Measurements from ENCODE around the gene USP24.

DNA sequence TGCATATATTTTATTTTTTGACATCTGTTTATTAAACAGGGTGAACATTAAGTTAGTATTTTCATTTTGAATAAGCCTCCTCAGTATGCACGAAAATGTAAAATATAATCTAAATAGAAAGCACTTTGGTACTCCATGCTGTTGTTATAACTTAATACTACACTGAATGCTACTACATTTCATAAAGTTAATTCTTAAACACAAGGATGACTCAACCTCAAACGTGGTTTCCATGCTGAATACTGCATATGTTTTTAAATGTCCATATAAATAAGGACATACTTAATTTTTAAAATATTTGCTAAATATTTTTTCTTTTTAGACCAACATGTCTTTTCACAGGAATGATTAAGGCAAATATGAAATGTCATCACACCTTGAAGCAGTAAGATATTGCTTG is 83.9 kb downstream of the USP24 start:
- no peak for TF ChIP-seq POLR2A (IDR thresholded peaks at IDR 0.05; ENCODE audit: low read depth, low read length)
- no peak for TF ChIP-seq ZSCAN29 (IDR thresholded peaks at IDR 0.05)
- TF ChIP-seq ETV6 (conservative IDR thresholded peaks at IDR 0.05 in 1 of 2, IDR thresholded peaks at IDR 0.05 in 1 of 2; ENCODE audit: borderline replicate concordance in 1 of 2, low read depth in 1 of 2): no peak
- TF ChIP-seq SMARCA5 (IDR thresholded peaks at IDR 0.05): no peak
- TF ChIP-seq, protein P1, sequence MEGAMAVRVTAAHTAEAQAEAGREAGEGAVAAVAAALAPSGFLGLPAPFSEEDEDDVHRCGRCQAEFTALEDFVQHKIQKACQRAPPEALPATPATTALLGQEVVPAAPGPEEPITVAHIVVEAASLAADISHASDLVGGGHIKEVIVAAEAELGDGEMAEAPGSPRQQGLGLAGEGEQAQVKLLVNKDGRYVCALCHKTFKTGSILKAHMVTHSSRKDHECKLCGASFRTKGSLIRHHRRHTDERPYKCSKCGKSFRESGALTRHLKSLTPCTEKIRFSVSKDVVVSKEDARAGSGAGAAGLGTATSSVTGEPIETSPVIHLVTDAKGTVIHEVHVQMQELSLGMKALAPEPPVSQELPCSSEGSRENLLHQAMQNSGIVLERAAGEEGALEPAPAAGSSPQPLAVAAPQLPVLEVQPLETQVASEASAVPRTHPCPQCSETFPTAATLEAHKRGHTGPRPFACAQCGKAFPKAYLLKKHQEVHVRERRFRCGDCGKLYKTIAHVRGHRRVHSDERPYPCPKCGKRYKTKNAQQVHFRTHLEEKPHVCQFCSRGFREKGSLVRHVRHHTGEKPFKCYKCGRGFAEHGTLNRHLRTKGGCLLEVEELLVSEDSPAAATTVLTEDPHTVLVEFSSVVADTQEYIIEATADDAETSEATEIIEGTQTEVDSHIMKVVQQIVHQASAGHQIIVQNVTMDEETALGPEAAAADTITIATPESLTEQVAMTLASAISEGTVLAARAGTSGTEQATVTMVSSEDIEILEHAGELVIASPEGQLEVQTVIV (IDR thresholded peaks at IDR 0.05; ENCODE audit: borderline replicate concordance, partially characterized antibody): no peak
- TF ChIP-seq MTA3 (IDR thresholded peaks at IDR 0.05; ENCODE audit: borderline replicate concordance, low read length): no peak
- no peak for TF ChIP-seq ZZZ3 (IDR thresholded peaks at IDR 0.05; ENCODE audit: control insufficient read depth, insufficient read length, low read depth)
- TF ChIP-seq, protein P2, sequence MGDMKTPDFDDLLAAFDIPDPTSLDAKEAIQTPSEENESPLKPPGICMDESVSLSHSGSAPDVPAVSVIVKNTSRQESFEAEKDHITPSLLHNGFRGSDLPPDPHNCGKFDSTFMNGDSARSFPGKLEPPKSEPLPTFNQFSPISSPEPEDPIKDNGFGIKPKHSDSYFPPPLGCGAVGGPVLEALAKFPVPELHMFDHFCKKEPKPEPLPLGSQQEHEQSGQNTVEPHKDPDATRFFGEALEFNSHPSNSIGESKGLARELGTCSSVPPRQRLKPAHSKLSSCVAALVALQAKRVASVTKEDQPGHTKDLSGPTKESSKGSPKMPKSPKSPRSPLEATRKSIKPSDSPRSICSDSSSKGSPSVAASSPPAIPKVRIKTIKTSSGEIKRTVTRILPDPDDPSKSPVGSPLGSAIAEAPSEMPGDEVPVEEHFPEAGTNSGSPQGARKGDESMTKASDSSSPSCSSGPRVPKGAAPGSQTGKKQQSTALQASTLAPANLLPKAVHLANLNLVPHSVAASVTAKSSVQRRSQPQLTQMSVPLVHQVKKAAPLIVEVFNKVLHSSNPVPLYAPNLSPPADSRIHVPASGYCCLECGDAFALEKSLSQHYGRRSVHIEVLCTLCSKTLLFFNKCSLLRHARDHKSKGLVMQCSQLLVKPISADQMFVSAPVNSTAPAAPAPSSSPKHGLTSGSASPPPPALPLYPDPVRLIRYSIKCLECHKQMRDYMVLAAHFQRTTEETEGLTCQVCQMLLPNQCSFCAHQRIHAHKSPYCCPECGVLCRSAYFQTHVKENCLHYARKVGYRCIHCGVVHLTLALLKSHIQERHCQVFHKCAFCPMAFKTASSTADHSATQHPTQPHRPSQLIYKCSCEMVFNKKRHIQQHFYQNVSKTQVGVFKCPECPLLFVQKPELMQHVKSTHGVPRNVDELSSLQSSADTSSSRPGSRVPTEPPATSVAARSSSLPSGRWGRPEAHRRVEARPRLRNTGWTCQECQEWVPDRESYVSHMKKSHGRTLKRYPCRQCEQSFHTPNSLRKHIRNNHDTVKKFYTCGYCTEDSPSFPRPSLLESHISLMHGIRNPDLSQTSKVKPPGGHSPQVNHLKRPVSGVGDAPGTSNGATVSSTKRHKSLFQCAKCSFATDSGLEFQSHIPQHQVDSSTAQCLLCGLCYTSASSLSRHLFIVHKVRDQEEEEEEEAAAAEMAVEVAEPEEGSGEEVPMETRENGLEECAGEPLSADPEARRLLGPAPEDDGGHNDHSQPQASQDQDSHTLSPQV (IDR thresholded peaks at IDR 0.05): no peak
- TF ChIP-seq, protein P3, sequence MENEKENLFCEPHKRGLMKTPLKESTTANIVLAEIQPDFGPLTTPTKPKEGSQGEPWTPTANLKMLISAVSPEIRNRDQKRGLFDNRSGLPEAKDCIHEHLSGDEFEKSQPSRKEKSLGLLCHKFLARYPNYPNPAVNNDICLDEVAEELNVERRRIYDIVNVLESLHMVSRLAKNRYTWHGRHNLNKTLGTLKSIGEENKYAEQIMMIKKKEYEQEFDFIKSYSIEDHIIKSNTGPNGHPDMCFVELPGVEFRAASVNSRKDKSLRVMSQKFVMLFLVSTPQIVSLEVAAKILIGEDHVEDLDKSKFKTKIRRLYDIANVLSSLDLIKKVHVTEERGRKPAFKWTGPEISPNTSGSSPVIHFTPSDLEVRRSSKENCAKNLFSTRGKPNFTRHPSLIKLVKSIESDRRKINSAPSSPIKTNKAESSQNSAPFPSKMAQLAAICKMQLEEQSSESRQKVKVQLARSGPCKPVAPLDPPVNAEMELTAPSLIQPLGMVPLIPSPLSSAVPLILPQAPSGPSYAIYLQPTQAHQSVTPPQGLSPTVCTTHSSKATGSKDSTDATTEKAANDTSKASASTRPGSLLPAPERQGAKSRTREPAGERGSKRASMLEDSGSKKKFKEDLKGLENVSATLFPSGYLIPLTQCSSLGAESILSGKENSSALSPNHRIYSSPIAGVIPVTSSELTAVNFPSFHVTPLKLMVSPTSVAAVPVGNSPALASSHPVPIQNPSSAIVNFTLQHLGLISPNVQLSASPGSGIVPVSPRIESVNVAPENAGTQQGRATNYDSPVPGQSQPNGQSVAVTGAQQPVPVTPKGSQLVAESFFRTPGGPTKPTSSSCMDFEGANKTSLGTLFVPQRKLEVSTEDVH (IDR thresholded peaks at IDR 0.05; ENCODE audit: low read depth, partially characterized antibody): no peak
- TF ChIP-seq EZH2 (IDR thresholded peaks at IDR 0.05; ENCODE audit: borderline replicate concordance, control insufficient read depth, low read depth, low read length): no peak
- TF ChIP-seq SUZ12 (IDR thresholded peaks at IDR 0.05; ENCODE audit: unreplicated experiment): no peak
- TF ChIP-seq, protein P4, sequence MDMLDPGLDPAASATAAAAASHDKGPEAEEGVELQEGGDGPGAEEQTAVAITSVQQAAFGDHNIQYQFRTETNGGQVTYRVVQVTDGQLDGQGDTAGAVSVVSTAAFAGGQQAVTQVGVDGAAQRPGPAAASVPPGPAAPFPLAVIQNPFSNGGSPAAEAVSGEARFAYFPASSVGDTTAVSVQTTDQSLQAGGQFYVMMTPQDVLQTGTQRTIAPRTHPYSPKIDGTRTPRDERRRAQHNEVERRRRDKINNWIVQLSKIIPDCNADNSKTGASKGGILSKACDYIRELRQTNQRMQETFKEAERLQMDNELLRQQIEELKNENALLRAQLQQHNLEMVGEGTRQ (IDR thresholded peaks at IDR 0.05; ENCODE audit: borderline replicate concordance, low read depth, low read length): no peak
- TF ChIP-seq, protein P5, sequence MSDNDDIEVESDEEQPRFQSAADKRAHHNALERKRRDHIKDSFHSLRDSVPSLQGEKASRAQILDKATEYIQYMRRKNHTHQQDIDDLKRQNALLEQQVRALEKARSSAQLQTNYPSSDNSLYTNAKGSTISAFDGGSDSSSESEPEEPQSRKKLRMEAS (IDR thresholded peaks at IDR 0.05; ENCODE audit: low read depth, low read length): no peak
- no peak for TF ChIP-seq EP300 (IDR thresholded peaks at IDR 0.05; ENCODE audit: borderline replicate concordance in 1 of 2, control insufficient read depth in 1 of 2, low read depth in 2 of 2, low read length in 2 of 2)

Data from GM12878 (cell line).